HCT116 (cell line): ENCODE data around the gene SPSB3.

Experiments
- CEBPB ChIP-seq: IDR thresholded peaks from 2 replicates; pipeline ENCODE4 v1.6.1; 2012; ENCODE audit warnings: low read depth
- CTCF ChIP-seq, 3 experiments: fragments of 200-600 bp in 1 of 3; sonication (generic) in 1 of 3; IDR thresholded peaks in 2 of 3; conservative IDR thresholded peaks in 1 of 3; 2 replicates each; pipeline ENCODE4 v1.5.1; 2012 to 2017; ENCODE audit warnings: low read depth in 2 of 3, low read length in 2 of 3, antibody characterized with exemption in 1 of 3, borderline replicate concordance in 1 of 3, control low read depth in 1 of 3, mild to moderate bottlenecking in 1 of 3, mixed read lengths in 1 of 3, mixed run types in 1 of 3, moderate library complexity in 1 of 3; ENCODE audit not compliant: insufficient read depth in 1 of 3
- EZH2 ChIP-seq: fragments of 200-600 bp; sonication (generic); IDR thresholded peaks from 2 replicates; pipeline ENCODE4 v1.6.1; 2017; ENCODE audit warnings: antibody characterized with exemption, mixed run types
- FOSL1 ChIP-seq: IDR thresholded peaks from 2 replicates; pipeline ENCODE4 v1.6.1; 2012; ENCODE audit warnings: low read depth
- MAX ChIP-seq: IDR thresholded peaks from 2 replicates; pipeline ENCODE4 v1.6.1; 2012
- POLR2A ChIP-seq: IDR thresholded peaks from 2 replicates; pipeline ENCODE4 v1.7.0; 2011; ENCODE audit warnings: borderline replicate concordance; ENCODE audit not compliant: insufficient read depth, insufficient read length; ENCODE audit errors: extremely low read depth
- POLR2AphosphoS5 ChIP-seq: IDR thresholded peaks from 2 replicates; pipeline ENCODE4 v1.6.1; 2011; ENCODE audit warnings: mild to moderate bottlenecking, low read depth, low read length, moderate library complexity
- SIN3A ChIP-seq: IDR thresholded peaks from 2 replicates; pipeline ENCODE4 v1.6.1; 2012; ENCODE audit warnings: low read depth
- YY1 ChIP-seq: IDR thresholded peaks from 2 replicates; pipeline ENCODE4 v1.6.1; 2011; ENCODE audit warnings: low read length, low read depth, moderate library complexity, mild to moderate bottlenecking; ENCODE audit not compliant: insufficient replicate concordance; ENCODE audit errors: extremely low read depth
- ZBTB33 ChIP-seq: IDR thresholded peaks from 2 replicates; pipeline ENCODE4 v1.6.1; 2011; ENCODE audit warnings: mild to moderate bottlenecking, low read length, moderate library complexity; ENCODE audit not compliant: insufficient replicate concordance; ENCODE audit errors: extremely low read depth
- ZFX ChIP-seq: fragments of 450-650 bp; IDR thresholded peaks from 2 replicates; pipeline ENCODE4 v1.6.1; 2017

- TF ChIP-seq FOSL1 (no peak), POLR2A (no peak), EZH2 (no peak), CTCF (IDR thresholded peaks at IDR 0.05 in 2 of 3, conservative IDR thresholded peaks at IDR 0.05 in 1 of 3; ENCODE audit: borderline replicate concordance in 1 of 3, insufficient read depth in 1 of 3, low read depth in 2 of 3, low read length in 2 of 3) (no peak), CEBPB (no peak), ZBTB33 (no peak), YY1 (no peak), MAX (no peak), POLR2AphosphoS5 (no peak), ZFX (no peak), SIN3A (no peak)
Measured at GRCh38 chr16:1744338-1744840, 38.0 kb downstream of the SPSB3 start.
